Stimulated activated CD4-positive, alpha-beta T cell treated with anti-CD3 and anti-CD28 coated beads, Interleukin-12 subunit alpha, Interleukin-12 subunit beta, amount 100 ng/mL, for 4 hours (primary cell): ENCODE measurements around the gene LRRC74B.
"Not testable (repeated sequence)": the region's sequence is repeated elsewhere in the genome, so short reads cannot be mapped to it uniquely, and the experiment has no call there.

ENCODE experiments used
- DNase-seq: peaks from one replicate; pipeline ENCODE4 v3.0.0-alpha.2; 2020

Gene LRRC74B

DNA sequence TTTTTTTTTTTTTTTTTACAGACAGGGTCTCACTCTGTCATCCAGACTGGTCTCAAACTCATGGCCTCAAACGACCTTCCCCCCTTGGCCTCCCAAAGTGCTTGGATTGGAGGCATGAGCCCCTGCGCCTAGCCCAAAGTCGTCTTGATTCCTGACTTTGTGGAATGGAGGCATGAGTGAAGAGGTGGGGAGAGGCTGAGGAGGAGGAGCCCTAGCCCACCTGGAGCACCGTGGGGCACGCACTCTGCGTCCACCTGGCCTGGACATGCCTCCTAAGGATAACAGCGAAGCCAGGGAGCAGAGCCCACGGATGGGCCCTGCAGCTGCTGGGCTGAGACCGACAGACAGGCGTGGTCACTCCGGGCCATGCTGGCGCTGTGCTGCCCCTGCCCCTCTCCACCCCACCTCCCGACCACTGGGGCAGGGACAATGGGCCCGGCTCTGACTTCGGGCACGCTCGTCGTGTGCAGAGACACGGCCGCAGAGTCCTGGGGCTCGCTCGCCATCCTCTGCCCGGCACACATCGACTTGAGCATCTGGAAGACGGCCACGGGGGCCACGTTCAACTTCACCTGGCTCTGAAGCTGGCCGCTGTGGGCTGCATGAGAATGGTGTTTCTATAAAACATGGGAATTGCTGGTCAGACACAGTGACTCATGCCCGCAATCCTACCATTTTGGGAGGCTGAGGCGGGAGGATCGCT, 34.8 kb downstream of the LRRC74B start:
- DNase-seq = no peak

DNA sequence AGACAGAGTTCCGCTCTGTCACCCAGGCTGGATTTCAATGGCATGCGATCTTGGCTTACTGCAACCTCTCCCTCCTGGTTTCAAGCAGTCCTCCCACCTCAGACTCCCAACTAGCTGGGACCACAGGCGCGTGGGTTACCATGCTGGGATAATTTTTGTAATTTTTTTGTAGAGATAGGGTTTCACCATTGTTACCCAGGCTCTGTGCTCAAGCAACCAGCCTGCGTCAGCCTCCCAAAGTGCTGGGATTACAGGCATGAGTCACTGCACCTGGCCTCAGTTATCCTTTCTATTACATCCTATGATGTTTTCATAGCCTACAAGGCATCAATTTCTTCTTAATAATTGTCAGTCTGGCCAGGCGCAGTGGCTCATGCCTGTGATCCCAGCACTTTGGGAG, 36.5 kb downstream of the LRRC74B start:
- DNase-seq = no peak

DNA sequence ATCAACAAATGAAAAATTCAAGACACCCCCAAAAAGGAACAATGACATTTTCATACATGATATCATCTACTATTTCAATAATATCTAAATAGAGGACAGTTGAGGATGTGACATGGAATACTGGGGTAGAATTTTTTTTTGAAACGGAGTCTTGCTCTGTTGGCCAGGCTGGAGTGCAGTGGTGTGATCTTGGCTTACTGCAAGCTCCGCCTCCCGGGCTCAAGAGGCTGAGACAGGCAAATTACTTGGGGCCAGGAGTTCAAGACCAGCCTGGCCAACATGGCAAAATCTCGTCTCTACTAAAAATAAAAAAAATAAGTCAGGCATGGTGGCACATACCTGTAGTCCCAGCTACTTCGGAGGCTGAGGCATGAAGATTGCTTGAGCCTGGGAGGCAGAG, 41.4 kb downstream of the LRRC74B start:
- no peak for DNase-seq

DNA sequence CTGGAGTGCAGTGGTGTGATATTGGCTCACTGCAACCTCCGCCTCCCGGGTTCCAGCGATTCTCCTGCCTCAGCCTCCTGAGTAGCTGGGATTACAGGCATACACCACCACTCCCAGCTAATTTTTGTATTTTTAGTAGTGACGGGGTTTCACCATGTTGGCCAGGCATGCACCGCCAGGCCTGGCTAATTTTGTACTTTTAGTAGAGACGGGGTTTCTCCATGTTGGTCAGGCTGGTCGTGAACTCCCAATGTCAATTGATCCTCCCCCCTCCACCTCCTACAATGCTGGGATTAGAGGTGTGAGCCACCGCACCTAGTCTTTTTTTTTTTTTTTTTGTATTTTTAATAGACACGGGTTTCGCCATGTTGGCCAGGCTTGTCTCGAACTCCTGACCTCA, 42.2 kb downstream of the LRRC74B start:
- not testable (repeated sequence) for DNase-seq

DNA sequence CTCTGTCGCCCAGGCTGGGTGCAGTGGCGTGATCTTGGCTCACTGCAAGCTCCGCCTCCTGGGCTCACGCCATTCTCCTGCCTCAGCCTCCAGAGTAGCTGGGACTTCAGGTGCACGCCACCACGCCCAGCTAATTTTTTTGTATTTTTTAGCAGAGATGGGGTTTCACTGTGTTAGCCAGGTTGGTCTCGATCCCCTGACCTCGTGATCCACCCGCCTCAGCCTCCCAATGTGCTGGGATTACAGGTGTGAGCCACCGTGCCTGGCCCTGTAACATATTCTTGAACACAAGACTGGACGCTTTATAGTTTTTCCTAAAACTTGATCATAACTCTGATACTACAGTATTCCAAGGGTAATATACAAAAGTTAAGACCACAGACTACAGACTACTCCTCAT, 45.5 kb downstream of the LRRC74B start:
- DNase-seq = not testable (repeated sequence)

DNA sequence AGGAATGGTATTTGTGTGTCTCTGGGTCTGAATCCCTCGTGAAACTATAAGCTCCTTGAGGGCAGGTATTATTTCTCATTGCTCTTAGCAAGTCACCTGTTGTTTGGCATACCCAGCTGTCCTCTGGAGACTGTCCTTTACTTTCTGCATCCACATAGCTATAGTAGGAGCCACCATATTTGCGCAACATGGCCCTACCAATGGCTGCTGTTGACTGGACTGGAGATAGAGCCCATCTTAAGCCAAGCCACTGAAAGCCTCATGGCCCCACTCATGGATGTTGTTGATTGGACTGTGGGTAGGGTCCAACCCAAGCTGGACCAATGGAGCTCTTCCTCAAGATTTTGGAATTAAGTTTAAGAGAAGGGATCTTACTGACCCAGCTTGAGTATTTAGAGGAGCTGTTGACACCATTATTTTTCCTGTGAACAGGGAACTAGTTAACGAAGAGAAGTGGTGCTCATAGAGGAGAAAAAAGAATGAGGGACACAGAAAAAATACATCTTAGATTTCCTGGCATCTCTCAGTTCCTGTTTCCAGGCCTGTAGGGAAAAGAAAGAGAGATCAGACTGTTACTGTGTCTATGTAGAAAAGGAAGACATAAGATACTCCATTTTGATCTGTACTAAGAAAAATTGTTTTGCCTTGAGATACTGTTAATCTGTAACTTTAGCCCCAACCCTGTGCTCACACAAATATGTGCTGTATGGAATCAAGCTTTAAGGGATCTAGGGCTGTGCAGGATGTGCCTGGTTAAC, 47.2 kb downstream of the LRRC74B start:
- DNase-seq = no peak

DNA sequence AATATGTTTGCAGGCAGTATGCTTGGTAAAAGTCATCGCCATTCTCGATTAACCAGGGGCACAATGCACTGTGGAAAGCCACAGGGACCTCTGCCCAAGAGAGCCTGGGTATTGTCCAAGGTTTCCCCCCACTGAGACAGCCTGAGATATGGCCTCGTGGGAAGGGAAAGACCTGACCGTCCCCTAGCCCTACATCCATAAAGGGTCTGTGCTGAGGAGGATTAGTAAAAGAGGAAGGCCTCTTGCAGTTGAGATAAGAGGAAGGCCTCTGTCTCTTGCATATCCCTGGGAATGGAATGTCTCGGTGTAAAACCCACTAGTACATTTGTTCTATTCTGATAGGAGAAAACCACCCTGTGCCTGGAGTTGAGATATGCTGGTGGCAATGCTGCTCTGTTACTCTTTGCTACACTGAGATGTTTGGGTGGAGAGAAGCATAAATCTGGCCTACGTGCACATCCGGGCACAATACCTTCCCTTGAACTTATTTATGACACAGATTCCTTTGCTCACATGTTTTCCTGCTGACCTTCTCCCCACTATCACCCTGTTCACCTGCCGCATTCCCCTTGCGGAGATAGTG, 47.9 kb downstream of the LRRC74B start:
- not testable (repeated sequence) for DNase-seq

DNA sequence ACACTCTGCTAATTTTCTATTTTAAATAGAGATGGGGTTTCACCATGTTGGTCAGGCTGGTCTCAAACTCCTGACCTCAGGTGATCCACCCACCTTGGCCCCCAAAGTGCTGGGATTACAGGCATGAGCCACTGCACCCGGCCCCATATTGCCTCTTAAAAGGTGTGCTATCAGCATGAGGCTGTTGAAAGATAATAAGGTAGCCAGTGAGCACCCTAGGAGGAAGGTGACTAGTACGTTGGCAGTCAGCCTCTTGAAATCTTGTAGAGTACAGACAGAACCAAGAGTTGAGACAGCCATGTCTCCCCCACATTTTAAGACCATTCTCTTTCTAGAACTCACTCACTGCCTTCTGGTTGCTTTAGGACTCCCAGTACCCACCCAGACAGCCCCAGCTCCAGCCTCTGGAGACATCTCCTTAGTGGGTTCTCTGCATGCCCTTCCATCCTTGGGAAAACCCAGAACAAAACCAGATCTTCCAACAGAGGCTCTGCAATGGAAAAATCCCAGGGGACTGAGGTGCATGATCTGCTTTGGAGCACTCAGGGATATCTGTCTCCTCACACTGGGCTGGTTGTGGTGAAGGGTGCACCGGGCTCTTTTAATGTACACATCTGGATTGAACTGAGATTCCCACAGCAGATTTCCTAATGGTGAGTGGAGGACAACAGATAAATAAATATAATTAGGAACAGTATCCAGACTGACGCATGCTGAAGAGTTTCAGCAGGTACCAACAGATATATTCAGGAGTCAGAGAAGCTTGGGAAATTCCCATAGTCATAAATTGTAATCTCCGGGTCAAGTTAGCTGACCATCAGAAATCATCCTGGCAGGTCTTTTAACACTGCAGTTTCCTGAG, 49.4 kb downstream of the LRRC74B start:
- DNase-seq = no peak

DNA sequence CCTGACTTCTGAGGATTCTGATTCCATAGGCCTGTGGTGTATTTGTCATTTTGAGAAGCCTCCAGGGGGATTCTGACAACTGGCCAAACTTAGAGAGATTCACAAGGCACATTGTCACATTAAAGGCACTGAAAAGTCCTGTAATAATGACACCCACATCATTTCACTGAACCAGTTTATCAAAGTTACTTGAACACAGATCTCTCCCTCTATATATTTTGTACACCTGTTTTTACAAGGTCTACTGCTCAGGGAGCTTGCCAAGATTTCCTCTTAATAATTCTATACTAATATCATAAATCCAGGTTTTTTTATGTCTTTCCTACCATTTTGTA, 50.0 kb downstream of the LRRC74B start:
- DNase-seq = no peak

DNA sequence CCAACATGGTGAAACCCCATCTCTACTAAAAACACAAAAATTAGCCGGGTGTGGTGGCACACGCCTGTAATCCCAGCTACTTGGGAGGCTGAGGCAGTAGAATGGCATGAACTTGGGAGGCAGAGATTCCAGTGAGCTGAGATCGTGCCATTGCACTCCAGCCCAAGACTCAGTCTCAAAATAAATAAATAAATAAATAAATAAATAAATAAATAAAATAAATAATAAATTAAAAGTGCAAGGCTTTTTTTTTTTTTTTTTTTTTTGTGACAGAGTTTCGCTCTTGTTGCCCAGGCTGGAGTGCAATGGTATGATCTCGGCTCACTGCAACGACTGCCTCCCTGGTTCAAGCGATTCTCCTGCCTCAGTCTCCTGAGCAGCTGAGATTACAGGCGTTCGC, 51.1 kb downstream of the LRRC74B start:
- DNase-seq = not testable (repeated sequence)

DNA sequence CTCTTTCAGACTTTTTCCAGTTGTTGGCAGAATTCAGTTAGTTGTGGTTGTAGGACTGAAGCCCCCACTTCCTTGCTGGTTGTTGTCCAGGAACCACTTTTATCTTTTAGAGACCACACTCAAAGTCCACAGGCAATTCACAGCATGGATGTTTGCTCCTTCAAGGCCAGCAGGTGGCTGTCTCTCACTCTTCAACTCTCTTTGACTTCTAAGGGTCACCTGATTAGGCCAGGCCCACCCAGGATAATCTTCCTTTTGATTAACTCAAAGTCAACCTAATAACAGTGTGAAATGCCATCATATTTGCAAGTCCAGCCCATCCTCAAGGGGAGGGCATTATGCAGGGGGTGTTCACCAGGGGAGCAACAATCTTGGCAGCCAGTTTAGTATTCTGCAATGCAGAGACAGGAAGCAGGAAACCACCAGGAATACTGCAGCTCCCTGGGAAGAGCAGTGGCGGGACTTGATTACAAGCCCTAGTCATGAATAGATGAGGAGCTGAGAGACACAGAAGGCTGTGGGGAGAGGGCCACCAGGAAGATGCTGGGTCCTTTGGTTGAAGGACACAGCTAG, 52.4 kb downstream of the LRRC74B start:
- no peak for DNase-seq

DNA sequence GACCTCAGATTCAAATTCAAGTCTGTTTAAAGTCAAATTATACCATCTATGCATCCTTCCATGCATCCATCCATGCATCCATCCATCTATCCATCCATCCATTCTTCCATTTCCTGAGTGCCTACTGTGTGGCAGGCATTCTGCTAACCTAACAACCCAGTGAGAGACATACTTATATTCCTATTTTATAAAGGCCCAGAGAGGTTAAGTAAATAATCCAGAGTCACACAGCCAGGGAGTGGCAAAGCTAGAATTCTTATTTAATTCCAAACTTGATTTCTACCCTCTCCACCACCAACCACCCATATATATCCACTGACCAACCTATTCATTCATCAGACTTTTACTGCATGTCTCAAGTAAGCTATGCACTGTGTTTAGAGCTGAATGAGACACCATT, 53.8 kb downstream of the LRRC74B start:
- no peak for DNase-seq

DNA sequence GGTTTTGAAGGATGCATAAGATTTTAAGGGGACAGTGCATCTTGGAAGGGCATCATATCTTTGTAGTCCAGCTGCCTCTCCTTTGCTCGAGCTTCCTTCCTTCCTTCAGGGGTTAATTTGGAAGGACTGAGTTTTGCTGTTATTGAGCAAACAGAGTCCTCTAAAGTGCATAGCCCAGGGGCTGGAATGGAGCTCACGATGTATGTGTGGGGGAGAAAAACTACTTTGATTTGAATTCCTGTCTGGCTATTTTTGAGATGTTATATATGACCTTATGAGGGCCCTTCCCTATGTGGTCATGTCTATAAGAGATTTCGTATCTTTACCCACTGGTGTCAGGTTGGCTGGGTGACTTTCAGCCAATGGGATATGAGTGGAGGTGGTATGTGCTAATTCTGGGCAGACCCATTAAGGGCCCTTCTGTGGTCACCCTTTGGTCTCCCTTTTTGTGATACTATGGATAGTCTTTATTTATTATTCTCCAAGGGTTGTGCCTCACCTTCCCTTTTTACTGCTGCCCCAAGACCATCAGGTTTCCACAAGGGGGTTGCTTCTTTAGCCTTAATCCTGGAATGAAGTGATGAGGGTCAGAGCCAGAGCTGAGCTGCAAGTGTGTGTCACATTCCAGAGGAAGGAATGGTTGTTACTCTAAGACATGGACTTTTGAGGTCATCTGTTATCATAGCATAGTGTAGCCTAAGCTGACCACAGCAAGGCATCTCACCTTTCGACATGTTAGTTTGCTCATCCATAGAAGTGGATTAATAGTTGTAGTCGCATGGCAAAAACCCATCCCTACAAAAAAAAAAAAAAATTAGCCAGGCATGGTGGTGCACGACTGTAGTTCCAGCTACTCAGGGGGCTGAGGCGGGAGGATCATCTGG, 54.6 kb downstream of the LRRC74B start:
- no peak for DNase-seq

DNA sequence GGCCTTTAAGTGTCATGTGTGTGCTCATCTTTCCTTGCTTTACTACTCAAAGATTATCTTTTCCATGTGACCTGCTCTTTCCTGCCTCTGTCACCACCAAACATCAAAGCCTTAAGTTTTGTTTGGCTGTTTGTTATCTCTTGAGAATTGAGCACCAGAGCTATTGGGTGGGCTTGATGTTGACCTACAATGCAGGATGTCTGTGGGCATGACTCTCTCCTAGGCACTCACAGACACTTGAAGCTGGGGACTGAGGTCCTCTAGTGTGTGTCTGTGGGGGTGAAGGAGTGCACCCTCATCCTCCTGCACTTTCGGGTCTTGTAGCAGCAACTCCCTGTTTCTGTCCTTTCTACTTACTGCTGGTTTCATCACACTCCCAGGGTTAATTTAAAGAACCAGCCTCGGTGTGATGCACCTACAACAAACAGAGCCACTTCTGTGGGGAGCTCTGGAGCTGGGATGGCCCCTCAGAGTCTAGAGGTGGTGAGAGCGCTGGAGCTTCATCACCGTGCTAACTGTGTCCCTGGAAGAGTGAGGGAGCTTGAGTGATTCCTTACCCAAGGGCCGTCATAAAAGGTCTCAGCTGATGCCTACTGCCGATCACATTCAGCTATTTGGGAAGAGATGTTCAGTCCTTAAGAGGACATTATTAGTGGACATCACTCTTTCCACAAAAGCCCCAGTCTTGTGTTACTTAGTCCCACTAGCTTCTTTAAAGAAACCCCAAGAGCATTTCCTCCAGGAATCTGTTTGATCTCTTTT, 56.3 kb downstream of the LRRC74B start:
- no peak for DNase-seq

DNA sequence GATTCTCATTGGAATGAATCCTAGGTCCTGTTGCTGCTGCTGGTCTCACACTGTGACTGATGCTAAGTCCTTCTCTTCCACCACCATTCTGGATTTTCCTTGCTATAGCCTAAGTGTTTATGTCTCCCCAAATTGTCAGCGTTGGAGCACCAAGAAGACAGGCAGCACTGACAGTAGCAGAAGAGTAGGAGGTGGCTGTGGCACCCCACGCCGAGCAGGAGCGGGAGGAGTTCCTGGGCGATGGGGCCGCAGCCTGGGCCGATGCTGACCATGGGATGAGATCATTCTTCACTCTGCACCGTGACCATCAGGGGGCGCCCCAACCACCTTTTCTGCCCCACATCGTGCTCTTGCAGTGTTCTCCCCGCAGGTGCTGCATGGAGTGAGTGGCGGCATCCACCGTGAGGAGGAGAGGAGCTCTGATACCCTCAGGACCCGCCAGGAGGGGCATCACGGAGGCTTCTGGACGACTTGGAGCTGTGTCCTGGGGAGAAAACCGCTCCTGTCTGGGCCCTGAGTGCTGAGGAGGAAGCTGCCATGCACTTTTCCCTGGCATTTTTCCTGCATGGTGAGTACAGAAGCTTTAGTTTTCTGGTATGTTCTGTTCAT, 57.0 kb downstream of the LRRC74B start:
- DNase-seq = peak; percentile 79

DNA sequence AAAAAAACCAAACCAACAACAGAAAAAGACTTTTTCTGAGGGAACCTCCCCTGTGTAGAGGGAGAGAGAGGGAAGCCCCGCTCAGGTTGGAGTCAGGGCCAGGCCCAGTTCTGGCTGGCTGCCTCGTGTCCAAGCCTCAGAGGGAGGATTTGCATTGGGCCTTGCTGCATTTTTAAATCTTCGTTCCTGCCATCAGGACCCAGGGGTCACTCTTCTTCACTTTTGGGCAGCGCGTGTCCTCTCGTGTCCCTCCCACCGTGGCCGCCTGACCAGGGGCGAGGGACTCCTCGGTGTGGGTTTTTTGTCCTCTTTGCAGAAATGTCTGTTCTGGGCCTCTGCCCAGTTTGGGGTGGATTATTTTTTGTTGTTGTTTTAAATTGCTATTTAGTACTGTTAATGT, 57.9 kb downstream of the LRRC74B start:
- DNase-seq = no peak

DNA sequence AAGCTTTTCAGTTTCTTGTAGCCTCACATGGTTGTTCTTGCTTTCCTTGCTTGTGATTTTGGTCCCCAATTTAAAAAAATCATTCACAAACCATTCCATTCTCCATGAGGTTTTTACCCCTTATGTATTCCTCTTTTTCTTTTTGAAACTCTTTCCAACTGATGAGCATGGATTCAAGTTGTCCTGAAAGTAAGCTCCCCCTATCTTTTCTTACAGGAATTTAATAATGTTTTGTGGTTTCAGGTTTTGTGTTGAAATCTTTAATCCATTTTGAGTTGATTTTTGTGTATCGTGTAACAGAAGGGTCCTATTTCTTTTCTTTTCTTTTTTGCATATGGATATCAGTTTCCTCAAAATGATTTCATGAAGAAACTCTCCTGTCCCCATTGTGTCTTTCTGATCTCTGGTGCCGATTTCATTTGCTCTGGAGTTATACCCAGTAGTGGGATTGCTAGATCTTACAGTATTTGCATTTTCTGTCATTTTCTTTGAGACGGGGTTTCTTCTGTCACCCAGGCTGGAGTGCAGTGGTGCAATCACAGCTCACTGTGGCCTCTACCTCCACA, 58.5 kb downstream of the LRRC74B start:
- DNase-seq = no peak

DNA sequence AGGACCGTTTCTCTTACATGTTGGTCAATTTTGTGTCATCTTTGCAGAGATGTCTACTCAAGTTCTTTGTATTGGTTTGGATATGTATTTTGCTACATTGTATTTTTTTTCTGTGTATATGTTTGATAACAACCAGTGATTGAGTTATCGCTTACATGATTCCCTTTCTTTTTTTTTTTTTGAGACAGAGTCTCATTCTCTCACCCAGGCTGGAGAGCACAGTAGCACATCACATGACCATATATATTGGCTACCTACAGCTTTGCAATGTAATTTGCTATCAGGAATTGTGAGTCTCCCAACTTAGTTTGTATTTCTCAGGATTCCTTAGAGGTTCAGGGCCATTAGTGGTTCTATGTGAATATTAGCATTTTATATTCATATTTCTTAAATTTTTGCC, 59.5 kb downstream of the LRRC74B start:
- DNase-seq = no peak

DNA sequence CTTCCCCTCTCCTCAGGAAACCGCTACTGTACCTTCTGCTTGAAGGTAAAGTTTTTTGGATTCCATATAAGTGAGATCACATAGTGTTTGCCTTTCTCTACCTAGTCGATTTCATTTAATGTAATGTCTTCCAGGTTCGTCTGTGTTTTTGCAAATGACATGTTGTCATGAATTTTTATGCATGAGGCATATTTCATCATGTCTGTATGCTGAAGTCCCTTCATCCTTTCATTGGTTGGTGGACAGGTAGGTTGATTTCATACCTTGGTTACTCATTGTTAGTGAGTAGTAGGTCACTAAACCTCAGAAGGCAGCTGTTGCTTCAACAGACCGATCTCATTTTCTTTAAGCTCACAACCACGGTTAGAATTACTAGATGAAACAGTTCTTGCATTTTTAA, 60.3 kb downstream of the LRRC74B start:
- no peak for DNase-seq

DNA sequence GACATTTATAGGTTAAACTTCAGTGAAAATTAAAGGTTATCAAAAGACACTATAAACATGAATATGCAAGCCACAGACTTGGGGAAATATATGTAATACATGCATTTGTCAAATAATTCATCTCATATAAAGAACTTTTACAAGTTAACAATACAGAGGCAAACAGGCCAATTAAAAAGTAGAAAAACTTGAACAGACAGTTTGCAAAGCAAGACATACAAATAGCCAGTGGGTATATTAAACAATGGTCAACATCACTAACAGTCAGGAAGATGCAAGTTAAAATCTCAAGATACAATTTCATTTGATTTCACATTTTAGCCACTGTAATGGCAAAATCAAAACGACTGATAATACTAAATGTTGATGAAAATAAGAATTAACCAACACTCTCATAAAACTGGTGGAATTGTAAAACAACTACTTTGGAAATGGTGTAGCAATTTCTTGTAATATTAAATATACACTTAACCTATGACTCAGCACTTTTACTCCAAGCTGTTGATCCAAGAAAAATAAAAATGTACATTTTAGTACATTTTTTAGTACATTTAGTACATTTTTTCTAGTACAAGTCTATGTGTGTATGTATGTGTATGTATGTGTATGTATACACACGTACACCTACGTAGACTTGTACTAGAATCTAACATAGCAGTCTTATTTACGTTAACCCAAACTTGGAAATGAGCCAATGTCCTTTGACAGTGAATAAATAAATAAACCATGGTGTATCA, 62.8 kb downstream of the LRRC74B start:
- DNase-seq = no peak
